Prostate gland (tissue), 2 donors: Measurements from ENCODE around the gene NPTN. TPM values are rescaled to one million over a fixed set of nuclear protein-coding genes. Genes with fewer than 3 reads are reported as not detected.

Experiments used
- DNase-seq: peaks from one replicate; pipeline ENCODE4 v3.0.0-alpha.2; 2019; ENCODE audit warnings: low spot score
- H3K27ac ChIP-seq, 2 donors: fragments of 200-600 bp; sonication (generic); 2 replicates each; pipeline ENCODE4 v1.5.1; 2017 to 2019
- H3K27me3 ChIP-seq: fragments of 200-600 bp; sonication (generic); replicated peaks from 2 replicates; pipeline ENCODE4 v1.5.1; 2019; ENCODE audit not compliant: insufficient read depth
- H3K36me3 ChIP-seq, 2 donors: fragments of 200-600 bp; sonication (generic); 1 replicate in 1 of 2; 2 replicates in 1 of 2; pipeline versions ENCODE4 v1.5.1 to v1.8.1; 2017 to 2019
- H3K4me1 ChIP-seq: fragments of 200-600 bp; sonication (generic); replicated peaks from 2 replicates; pipeline ENCODE4 v1.5.1; 2019
- H3K4me3 ChIP-seq, 2 donors: fragments of 200-600 bp; sonication (generic); 2 replicates each; pipeline ENCODE4 v1.5.1; 2017 to 2019
- H3K9me3 ChIP-seq: fragments of 200-600 bp; sonication (generic); 2 replicates; pipeline ENCODE4 v1.5.1; 2017
- POLR2A ChIP-seq: fragments of 450-650 bp; IDR thresholded peaks from one replicate; pipeline ENCODE4 v1.6.1; 2016; ENCODE audit warnings: antibody characterized with exemption, mild to moderate bottlenecking
- POLR2AphosphoS5 ChIP-seq: sonication (generic); formaldehyde crosslinking; IDR thresholded peaks from one replicate; pipeline ENCODE4 v1.6.1; 2017; ENCODE audit warnings: antibody characterized with exemption
- WGBS: methylation state at CpG from one replicate; pipeline ENCODE4 v1.1.5; 2018; 5-methylcytosine and 5-hydroxymethylcytosine counted together
- intact Hi-C: fragments of 100-400 bp; cut with DNase I; formaldehyde crosslinking; loops from one replicate; pipeline ENCODE4 v1.14.2; 2022
- total RNA-seq, 2 donors: library from RNA; depleted of rRNA; stranded (reverse); fragments of >200 nt; gene quantifications; one replicate each; pipeline ENCODE4 v1.1.0, GENCODE V29; 2016
- TF ChIP-seq, protein P1 (sequence below), 4 experiments: fragments of 200-600 bp in 2 of 4; fragments of 450-650 bp in 2 of 4; sonication (generic) in 2 of 4; IDR thresholded peaks; 1 replicate in 3 of 4; 2 replicates in 1 of 4; pipeline ENCODE4 v1.5.1; 2016 to 2019; ENCODE audit warnings: antibody characterized with exemption in 4 of 4, mild to moderate bottlenecking in 2 of 4, moderate library complexity in 2 of 4

The NPTN gene
- total RNA-seq, 2 donors from 2014 or later: 147 to 266 TPM

DNA sequence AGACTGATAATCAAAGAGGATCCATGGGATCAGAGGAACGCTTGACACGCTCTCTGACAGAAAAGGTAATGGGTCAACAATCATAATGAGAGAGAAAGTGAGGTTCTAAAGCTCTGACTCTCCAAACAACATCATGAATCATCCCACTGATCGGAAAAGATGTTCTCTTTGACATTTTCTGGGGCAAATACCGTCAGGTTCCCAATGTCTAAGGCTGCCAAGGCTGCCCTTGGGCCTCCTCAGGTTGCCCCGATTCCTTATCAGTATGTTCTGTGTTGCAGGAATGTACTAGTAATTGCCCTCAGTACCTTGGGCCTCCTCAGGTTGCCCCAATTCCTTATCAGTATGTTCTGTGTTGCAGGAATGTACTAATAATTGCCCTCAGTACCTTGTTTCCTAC, 60.9 kb downstream of the NPTN start:
- H3K4me3 ChIP-seq: no peak overlapping the region
- no peaks in the 10 kb centered on the region for H3K27me3 ChIP-seq
- no peak overlapping the region for H3K27ac ChIP-seq
- intact Hi-C loops: no loop called here
- TF ChIP-seq POLR2AphosphoS5 (no peak), POLR2A (no peak)
- TF ChIP-seq, protein P1, sequence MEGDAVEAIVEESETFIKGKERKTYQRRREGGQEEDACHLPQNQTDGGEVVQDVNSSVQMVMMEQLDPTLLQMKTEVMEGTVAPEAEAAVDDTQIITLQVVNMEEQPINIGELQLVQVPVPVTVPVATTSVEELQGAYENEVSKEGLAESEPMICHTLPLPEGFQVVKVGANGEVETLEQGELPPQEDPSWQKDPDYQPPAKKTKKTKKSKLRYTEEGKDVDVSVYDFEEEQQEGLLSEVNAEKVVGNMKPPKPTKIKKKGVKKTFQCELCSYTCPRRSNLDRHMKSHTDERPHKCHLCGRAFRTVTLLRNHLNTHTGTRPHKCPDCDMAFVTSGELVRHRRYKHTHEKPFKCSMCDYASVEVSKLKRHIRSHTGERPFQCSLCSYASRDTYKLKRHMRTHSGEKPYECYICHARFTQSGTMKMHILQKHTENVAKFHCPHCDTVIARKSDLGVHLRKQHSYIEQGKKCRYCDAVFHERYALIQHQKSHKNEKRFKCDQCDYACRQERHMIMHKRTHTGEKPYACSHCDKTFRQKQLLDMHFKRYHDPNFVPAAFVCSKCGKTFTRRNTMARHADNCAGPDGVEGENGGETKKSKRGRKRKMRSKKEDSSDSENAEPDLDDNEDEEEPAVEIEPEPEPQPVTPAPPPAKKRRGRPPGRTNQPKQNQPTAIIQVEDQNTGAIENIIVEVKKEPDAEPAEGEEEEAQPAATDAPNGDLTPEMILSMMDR (IDR thresholded peaks at IDR 0.05): no peak
- H3K9me3 ChIP-seq: no peaks in the 10 kb centered on the region
- no peak for DNase-seq
- H3K4me1 ChIP-seq: no peaks in the 10 kb centered on the region
- WGBS: 91% methylated on average over 5 of the region's 5 CpGs
- no peaks in the 10 kb centered on the region for H3K36me3 ChIP-seq

DNA sequence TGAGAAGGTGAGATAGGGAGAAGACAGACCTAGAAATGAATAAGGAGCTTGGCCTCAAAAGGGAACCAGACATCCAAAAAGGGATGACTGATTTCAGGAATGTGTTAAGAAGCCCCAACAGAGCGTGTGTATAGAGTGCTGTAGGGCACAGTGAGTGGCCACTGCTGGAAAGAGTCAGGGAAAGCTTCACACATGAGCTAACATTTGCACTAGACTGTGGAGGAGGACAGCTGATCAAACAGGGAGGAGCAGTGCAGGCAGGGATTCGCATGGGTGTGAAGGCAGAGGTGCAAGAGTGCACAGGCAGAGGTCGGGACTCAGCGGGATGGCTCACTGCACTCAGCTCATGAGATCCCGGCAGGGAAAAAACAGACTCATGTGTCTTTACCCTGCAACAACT, 61.8 kb downstream of the NPTN start:
- no peak for DNase-seq
- Histone ChIP-seq H3K27me3 (no peaks in the 10 kb centered on the region), H3K27ac (no peak overlapping the region), H3K36me3 (no peaks in the 10 kb centered on the region), H3K4me3 (no peak overlapping the region), H3K9me3 (no peaks in the 10 kb centered on the region), H3K4me1 (no peaks in the 10 kb centered on the region)
- TF ChIP-seq POLR2A (no peak), POLR2AphosphoS5 (no peak)
- TF ChIP-seq, protein P1 (IDR thresholded peaks at IDR 0.05): no peak
- WGBS: 71% methylated on average over 5 of the region's 5 CpGs
- intact Hi-C loops: no loop called here

DNA sequence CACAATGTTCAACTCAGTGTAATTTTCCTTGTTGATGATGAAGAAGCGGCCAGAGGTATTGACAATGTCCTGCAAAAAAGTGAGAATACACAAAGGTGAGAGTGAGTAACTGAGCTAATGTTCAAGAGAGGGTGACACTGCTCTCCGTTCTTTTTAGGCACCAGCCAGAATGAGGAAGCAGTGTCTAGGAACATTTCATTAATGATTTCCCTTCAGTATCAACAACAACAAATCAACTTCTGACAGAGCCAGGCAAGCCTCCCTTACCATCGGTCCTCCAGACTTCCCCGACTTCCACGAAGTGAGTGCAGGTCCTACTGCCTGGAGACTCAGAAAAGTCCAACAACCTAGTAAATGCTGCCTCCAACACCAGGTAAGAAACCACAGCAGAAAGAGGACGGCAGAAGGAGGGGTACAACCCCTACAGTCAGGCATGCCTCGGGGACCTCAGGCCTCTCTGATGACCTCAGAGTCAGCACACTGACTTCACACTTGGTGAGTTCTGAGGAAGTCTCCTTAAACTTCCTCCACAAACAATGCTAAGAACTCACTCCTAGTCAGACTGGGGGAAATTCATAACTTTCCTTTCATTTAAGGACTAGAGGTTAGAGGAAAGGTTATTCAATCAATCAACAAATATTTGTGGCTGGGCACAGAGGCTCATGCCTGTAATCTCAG, 62.7 kb downstream of the NPTN start:
- no peaks in the 10 kb centered on the region for H3K4me1 ChIP-seq
- intact Hi-C loops: no loop called here
- no peaks in the 10 kb centered on the region for H3K27me3 ChIP-seq
- H3K36me3 ChIP-seq: no peaks in the 10 kb centered on the region
- no peaks in the 10 kb centered on the region for H3K9me3 ChIP-seq
- no peak for DNase-seq
- no peak overlapping the region for H3K27ac ChIP-seq
- 82% methylated on average over 7 of the region's 7 CpGs for WGBS
- TF ChIP-seq, protein P1 (IDR thresholded peaks at IDR 0.05): no peak
- no peak for TF ChIP-seq POLR2AphosphoS5
- no peak for TF ChIP-seq POLR2A
- no peak overlapping the region for H3K4me3 ChIP-seq

DNA sequence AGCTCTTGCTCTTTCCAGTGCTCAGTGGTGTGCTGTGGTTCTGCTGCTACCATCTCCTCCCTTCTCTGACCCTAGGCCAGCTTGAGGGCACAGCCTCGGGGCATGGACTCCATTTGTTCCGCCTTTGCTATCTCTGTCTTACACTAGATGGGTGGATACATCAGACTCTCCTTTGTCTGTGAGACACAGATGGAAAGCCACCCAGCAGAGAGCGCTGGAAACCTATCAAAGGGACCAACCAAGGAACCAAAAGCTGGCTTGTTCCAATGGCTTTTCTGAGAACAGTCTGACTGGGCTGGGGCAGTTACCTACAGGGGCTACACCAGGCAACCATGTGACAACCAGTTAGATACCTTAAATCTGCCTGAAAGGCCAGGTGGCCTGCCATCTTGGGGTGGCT, 63.8 kb downstream of the NPTN start:
- H3K27ac ChIP-seq: no peak overlapping the region
- 94% methylated on average over 3 of the region's 3 CpGs for WGBS
- H3K27me3 ChIP-seq: no peaks in the 10 kb centered on the region
- no peak overlapping the region for H3K4me3 ChIP-seq
- DNase-seq: no peak
- no peaks in the 10 kb centered on the region for H3K4me1 ChIP-seq
- intact Hi-C loops: loop anchor here (2.0 to 5.0 kb wide), 2 partner anchors 31 to 128 kb away; no protein-coding TSS in a partner anchor
- no peaks in the 10 kb centered on the region for H3K9me3 ChIP-seq
- TF ChIP-seq, protein P1 (IDR thresholded peaks at IDR 0.05): no peak
- TF ChIP-seq POLR2AphosphoS5: no peak
- TF ChIP-seq POLR2A: no peak
- no peaks in the 10 kb centered on the region for H3K36me3 ChIP-seq
